Transverse colon (tissue), 4 donors: ENCODE measurements around the gene MYLK. TPM values are rescaled to one million over a fixed set of nuclear protein-coding genes. Genes with fewer than 3 reads are reported as not detected.

ENCODE experiments used
- DNase-seq: peaks from one replicate; pipeline ENCODE4 v3.0.0-alpha.2; 2019
- H3K27ac ChIP-seq, 4 donors: fragments of 200-600 bp; sonication (generic); 2 replicates each; pipeline ENCODE4 v1.5.1; 2016 to 2018; ENCODE audit warnings: inconsistent platforms in 4 of 4
- H3K27me3 ChIP-seq: fragments of 200-600 bp; sonication (generic); 2 replicates; pipeline ENCODE4 v1.5.1; 2017; ENCODE audit warnings: inconsistent platforms
- H3K36me3 ChIP-seq, 4 donors: fragments of 200-600 bp; sonication (generic); 2 replicates each; pipeline ENCODE4 v1.5.1; 2017 to 2019; ENCODE audit warnings: inconsistent platforms in 4 of 4
- H3K4me1 ChIP-seq, 4 donors: fragments of 200-600 bp; sonication (generic); 2 replicates each; pipeline ENCODE4 v1.5.1; 2017 to 2020; ENCODE audit warnings: inconsistent platforms in 4 of 4
- H3K4me3 ChIP-seq, 4 donors: fragments of 200-600 bp; sonication (generic); 1 replicate in 1 of 4; 2 replicates in 3 of 4; pipeline versions ENCODE4 v1.5.1 to v1.6.1; 2017 to 2019; ENCODE audit warnings: inconsistent platforms in 4 of 4
- H3K9me3 ChIP-seq, 2 donors: fragments of 200-600 bp; sonication (generic); 2 replicates each; pipeline ENCODE4 v1.5.1; 2017 to 2019; ENCODE audit warnings: inconsistent platforms in 2 of 2
- CTCF ChIP-seq, 5 experiments: fragments of 200-600 bp in 3 of 5; fragments of 450-650 bp in 2 of 5; sonication (generic) in 3 of 5; IDR thresholded peaks; 1 replicate in 2 of 5; 2 replicates in 3 of 5; pipeline ENCODE4 v1.5.1; 2016 to 2017; ENCODE audit warnings: antibody characterized with exemption in 5 of 5, inconsistent platforms in 3 of 5, mild to moderate bottlenecking in 2 of 5, moderate library complexity in 1 of 5
- EP300 ChIP-seq: sonication (generic); formaldehyde crosslinking; IDR thresholded peaks from one replicate; pipeline ENCODE4 v1.6.1; 2017; ENCODE audit warnings: antibody characterized with exemption, low read depth
- POLR2A ChIP-seq: fragments of 450-650 bp; IDR thresholded peaks from one replicate; pipeline ENCODE4 v1.6.1; 2016; ENCODE audit warnings: antibody characterized with exemption, mild to moderate bottlenecking, moderate library complexity
- POLR2AphosphoS5 ChIP-seq, 3 donors: sonication (generic); formaldehyde crosslinking; IDR thresholded peaks; one replicate each; pipeline ENCODE4 v1.6.1; 2016; ENCODE audit warnings: antibody characterized with exemption in 3 of 3
- WGBS, 2 donors: methylation state at CpG; one replicate each; pipeline ENCODE4 v1.1.5; 2018; ENCODE audit warnings: low coverage in 1 of 2; 5-methylcytosine and 5-hydroxymethylcytosine counted together
- in situ Hi-C, 4 donors: fragments of 200-750 bp; cut with MboI; loops; one replicate each; pipeline versions ENCODE4 v1.15.0 to v1.15.1; 2017; ENCODE audit warnings: low sequenced_read_pairs in 3 of 4, low pct_ligation_motif_present in 1 of 4, low pct_unique_long_range_greater_than_20kb in 1 of 4
- intact Hi-C: fragments of 100-400 bp; cut with DNase I; formaldehyde crosslinking; loops from one replicate; pipeline ENCODE4 v1.15.1; 2023; ENCODE audit warnings: low total_unique reads
- total RNA-seq, 4 donors: library from RNA; depleted of rRNA; stranded (reverse); fragments of >200 nt; gene quantifications; one replicate each; pipeline ENCODE4 v1.1.0, GENCODE V29; 2016

Gene MYLK
- total RNA-seq, 4 donors from 2014 or later: 230 to 527 (median 349) TPM

- peak; percentile 55 for DNase-seq
- H3K4me1 ChIP-seq: peaks cover 0 to 33% (median 16%) of the 10 kb centered on the region in 4 donors
- intact Hi-C loops: no loop called here
- peak overlapping the region; percentile 70 to 96 (median 82) for H3K4me3 ChIP-seq
- in situ Hi-C loops: no loop called here
- no peaks in the 10 kb centered on the region for H3K27me3 ChIP-seq
- H3K27ac ChIP-seq: peak overlapping the region; percentile 91 to 95 (median 92)
- H3K9me3 ChIP-seq: no peaks in the 10 kb centered on the region
- H3K36me3 ChIP-seq: peaks cover 0 to 11% (median 4%) of the 10 kb centered on the region in 4 donors
- 1% methylated on average over 48 of the region's 65 CpGs; no CpG with 5 or more reads in 1 of the 2 donors for WGBS, 2 donors
- TF ChIP-seq CTCF (IDR thresholded peaks at IDR 0.05) (peak in 1 of 5 experiments; percentile 7), POLR2A (no peak)
Measured at GRCh38 chr3:123584284-123584987, 299.7 kb downstream of the MYLK start.

DNA sequence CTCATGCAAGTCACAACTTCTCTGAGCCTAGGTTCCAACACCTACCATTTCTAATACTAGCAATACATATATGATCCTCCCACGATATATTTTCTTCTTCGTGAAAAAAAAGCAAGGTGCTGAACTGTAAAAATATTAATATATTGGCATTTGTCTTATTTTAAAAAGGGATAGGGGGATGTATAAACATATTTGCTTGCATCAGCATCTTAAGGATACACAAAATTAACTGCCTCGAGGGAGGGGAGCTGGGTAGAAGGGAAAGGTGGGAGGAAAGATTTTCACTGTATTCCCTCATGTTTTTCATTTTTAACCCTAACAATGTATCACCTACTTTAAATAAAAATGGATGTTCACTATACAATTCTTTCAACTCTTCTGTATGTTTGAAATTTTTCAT, 300.6 kb downstream of the MYLK start:
- H3K27me3 ChIP-seq: no peaks in the 10 kb centered on the region
- H3K36me3 ChIP-seq: peaks cover 0 to 11% (median 4%) of the 10 kb centered on the region in 4 donors
- no peaks in the 10 kb centered on the region for H3K9me3 ChIP-seq
- H3K27ac ChIP-seq: no peak overlapping the region
- DNase-seq: no peak
- 57 to 66% methylated on average over 3 of the region's 3 CpGs for WGBS, 2 donors
- peaks cover 0 to 33% (median 17%) of the 10 kb centered on the region in 4 donors for H3K4me1 ChIP-seq
- in situ Hi-C loops: no loop called here
- intact Hi-C loops: no loop called here
- peak overlapping the region in 2 of 4 donors; percentile 90 to 96 for H3K4me3 ChIP-seq
- TF ChIP-seq POLR2AphosphoS5 (IDR thresholded peaks at IDR 0.05) (no peak), CTCF (IDR thresholded peaks at IDR 0.05) (no peak), POLR2A (no peak), EP300 (no peak)

DNA sequence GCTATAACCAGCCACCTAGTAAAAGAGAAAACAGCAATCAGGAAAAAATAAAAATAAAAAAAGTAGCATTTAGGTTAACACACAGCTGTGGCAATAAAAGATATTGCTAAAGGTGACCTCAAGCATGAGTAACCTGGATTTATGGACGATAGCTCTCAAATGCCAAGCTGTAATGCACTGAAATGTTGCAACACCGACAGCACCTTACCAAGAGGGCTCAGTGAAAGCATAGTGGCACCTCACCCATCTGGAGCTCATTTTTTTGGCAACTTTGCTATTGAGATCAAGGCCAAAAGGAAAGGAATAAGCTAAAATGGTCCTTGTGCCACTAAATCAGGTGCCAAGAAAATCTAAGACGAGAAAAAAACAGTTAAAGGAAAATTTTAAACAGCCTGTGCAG, 301.8 kb downstream of the MYLK start:
- peak; percentile 29 for DNase-seq
- H3K27me3 ChIP-seq: no peaks in the 10 kb centered on the region
- H3K9me3 ChIP-seq: no peaks in the 10 kb centered on the region
- no peak overlapping the region for H3K4me3 ChIP-seq
- peak overlapping the region in 1 of 4 donors; percentile 33 for H3K27ac ChIP-seq
- peaks cover 0 to 33% (median 19%) of the 10 kb centered on the region in 4 donors for H3K4me1 ChIP-seq
- intact Hi-C loops: no loop called here
- H3K36me3 ChIP-seq: peaks cover 0 to 16% (median 6%) of the 10 kb centered on the region in 4 donors
- WGBS, 2 donors: 55 to 59% methylated on average over 3 of the region's 3 CpGs
- peak in 1 of 3 donors; percentile 22 for TF ChIP-seq POLR2AphosphoS5 (IDR thresholded peaks at IDR 0.05)
- no peak for TF ChIP-seq CTCF (IDR thresholded peaks at IDR 0.05)
- in situ Hi-C loops: no loop called here

GRCh38 chr3:123576122-123576521, 308.0 kb downstream of the MYLK start:
- no peak for TF ChIP-seq EP300
- TF ChIP-seq POLR2A: no peak
- TF ChIP-seq CTCF (IDR thresholded peaks at IDR 0.05): no peak
- no peak for TF ChIP-seq POLR2AphosphoS5 (IDR thresholded peaks at IDR 0.05)
- no peaks in the 10 kb centered on the region for H3K9me3 ChIP-seq
- H3K27me3 ChIP-seq: no peaks in the 10 kb centered on the region
- intact Hi-C loops: no loop called here
- H3K36me3 ChIP-seq: peaks cover 0 to 32% (median 6%) of the 10 kb centered on the region in 4 donors
- no peak overlapping the region for H3K4me3 ChIP-seq
- DNase-seq: no peak
- H3K27ac ChIP-seq: no peak overlapping the region
- in situ Hi-C loops: no loop called here
- peaks cover 0 to 6% (median 0%) of the 10 kb centered on the region in 4 donors for H3K4me1 ChIP-seq
- 69 to 85% methylated on average over 3 of the region's 3 CpGs for WGBS, 2 donors
